Activated T-helper 17 cell treated with anti-CD3 and anti-CD28 coated beads, Interleukin-2, amount 50 U/mL, for 72 hours (primary cell): Measurements from ENCODE around the gene TRIM48. TPM values are rescaled to one million over a fixed set of nuclear protein-coding genes. Genes with fewer than 3 reads are reported as not detected.
"Not testable (repeated sequence)": the region's sequence is repeated elsewhere in the genome, so short reads cannot be mapped to it uniquely, and the experiment has no call there.

ENCODE experiments used
- ATAC-seq: fragments of 150-1000 bp; cut with Tn5 transposase; replicated peaks from 2 replicates; pipeline ENCODE4 v1.10.0; 2021; ENCODE audit warnings: mild to moderate bottlenecking, moderate library complexity
- H3K27ac Mint-ChIP-seq: one replicate; pipeline ENCODE4 v1.8.0; 2022; ENCODE audit warnings: mixed read lengths
- H3K27me3 Mint-ChIP-seq: one replicate; pipeline ENCODE4 v1.8.0; 2022; ENCODE audit warnings: mixed read lengths
- H3K36me3 Mint-ChIP-seq: one replicate; pipeline ENCODE4 v1.8.0; 2022; ENCODE audit warnings: low read depth, mild to moderate bottlenecking, mixed read lengths
- H3K4me1 Mint-ChIP-seq: one replicate; pipeline ENCODE4 v1.8.0; 2022; ENCODE audit warnings: mixed read lengths
- H3K4me3 Mint-ChIP-seq: one replicate; pipeline ENCODE4 v1.8.0; 2022; ENCODE audit warnings: mild to moderate bottlenecking, mixed read lengths
- H3K9me3 Mint-ChIP-seq: one replicate; pipeline ENCODE4 v1.8.0; 2022; ENCODE audit warnings: mixed read lengths
- total RNA-seq, 2 donors: library from RNA; stranded (reverse); gene quantifications; one replicate each; pipeline ENCODE4 v1.2.3, GENCODE V29; 2022

The TRIM48 gene, protein sequence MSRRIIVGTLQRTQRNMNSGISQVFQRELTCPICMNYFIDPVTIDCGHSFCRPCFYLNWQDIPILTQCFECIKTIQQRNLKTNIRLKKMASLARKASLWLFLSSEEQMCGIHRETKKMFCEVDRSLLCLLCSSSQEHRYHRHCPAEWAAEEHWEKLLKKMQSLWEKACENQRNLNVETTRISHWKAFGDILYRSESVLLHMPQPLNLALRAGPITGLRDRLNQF
- not detected for total RNA-seq

DNA sequence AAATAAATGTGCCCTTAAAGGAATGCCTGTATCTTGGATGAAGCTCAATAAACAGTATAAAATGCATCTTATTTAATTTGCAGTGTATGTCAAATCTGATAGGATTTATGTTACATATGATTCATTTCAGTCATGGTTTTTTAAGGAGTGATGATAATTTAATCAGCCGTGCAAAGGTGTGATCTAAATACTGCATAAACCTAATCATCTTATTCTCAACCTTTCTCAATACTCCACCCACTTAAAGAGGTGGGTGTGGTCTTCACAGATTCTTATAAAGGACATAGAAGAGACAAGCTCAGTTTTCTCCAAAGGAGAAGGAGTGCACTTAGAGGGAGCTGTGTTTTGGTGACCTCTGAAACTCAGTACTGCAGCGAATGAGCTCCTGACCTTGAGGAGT is at the start of gene TRIM48:
TSS of gene TRIM48 (plus strand) at position 301 of the 400 bp plus-strand sequence. CDS start 113 bp downstream, outside the sequence.
- peaks cover 11% of the 10 kb centered on the region for H3K9me3 Mint-ChIP-seq
- H3K36me3 Mint-ChIP-seq, H3K4me3 Mint-ChIP-seq, ATAC-seq, H3K4me1 Mint-ChIP-seq, H3K27ac Mint-ChIP-seq, H3K27me3 Mint-ChIP-seq: not testable (repeated sequence)

DNA sequence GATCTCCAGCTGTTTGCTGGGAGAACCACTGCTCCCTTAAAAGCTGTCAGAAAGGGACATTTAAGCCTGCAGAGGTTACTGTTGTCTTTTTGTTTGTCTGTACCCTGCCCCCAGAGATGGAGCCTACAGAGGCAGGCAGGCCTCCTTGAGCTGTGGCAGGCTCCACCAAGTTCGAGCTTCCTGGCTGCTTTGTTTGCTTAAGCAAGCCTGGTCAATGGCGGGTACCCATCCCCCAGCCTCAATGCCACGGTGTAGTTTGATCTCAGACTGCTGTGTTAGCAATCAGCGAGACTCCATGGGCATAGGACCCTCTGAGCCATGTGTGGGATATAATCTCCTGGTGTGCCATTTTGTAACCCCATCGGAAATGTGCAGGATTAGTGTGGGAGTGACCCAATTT is 23.6 kb upstream of the TRIM48 start:
- H3K36me3 Mint-ChIP-seq, H3K4me3 Mint-ChIP-seq, ATAC-seq, H3K27me3 Mint-ChIP-seq, H3K27ac Mint-ChIP-seq, H3K4me1 Mint-ChIP-seq: not testable (repeated sequence)
- peaks cover 10% of the 10 kb centered on the region for H3K9me3 Mint-ChIP-seq

DNA sequence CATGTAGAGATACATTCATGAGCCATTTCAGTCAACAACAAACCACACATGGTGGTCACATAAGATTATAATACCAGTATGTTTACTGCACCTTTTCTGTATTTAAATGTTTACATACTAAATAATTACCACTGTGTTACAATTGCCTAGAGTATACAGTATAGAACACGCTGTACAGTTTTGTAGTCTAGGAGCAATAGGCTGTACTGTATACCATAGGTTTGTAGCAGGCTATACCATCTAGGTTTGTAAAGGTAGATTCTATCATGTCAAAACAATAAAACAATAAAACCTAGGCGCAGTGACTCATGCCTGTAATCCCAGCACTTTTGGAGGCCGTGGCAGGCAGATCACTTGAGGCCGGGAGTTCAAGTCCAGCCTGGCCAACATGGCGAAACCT is 1.1 kb downstream of the TRIM48 start:
- ATAC-seq, result no peak
- no peak overlapping the region for H3K27ac Mint-ChIP-seq
- H3K4me1 Mint-ChIP-seq, result no peaks in the 10 kb centered on the region
- no peaks in the 10 kb centered on the region for H3K36me3 Mint-ChIP-seq
- no peak overlapping the region for H3K4me3 Mint-ChIP-seq
- no peaks in the 10 kb centered on the region for H3K27me3 Mint-ChIP-seq
- H3K9me3 Mint-ChIP-seq, result peaks cover 11% of the 10 kb centered on the region

Other genes with a start within 250 kb of the TRIM48 start
- not detected for gene OR4A16, start 81.0 kb downstream of the TRIM48 start, total RNA-seq
- not detected for gene OR4A15, start 105.8 kb downstream of the TRIM48 start, total RNA-seq